HG03520 (cell line): Measurements from ENCODE around the gene FUNDC1.

Experiments
- ATAC-seq: cut with Tn5 transposase; IDR thresholded peaks from one replicate; pipeline ENCODE4 v1.9.1; 2021; ENCODE audit warnings: mild to moderate bottlenecking, moderate library complexity; ENCODE audit not compliant: unreplicated experiment

Gene FUNDC1

DNA sequence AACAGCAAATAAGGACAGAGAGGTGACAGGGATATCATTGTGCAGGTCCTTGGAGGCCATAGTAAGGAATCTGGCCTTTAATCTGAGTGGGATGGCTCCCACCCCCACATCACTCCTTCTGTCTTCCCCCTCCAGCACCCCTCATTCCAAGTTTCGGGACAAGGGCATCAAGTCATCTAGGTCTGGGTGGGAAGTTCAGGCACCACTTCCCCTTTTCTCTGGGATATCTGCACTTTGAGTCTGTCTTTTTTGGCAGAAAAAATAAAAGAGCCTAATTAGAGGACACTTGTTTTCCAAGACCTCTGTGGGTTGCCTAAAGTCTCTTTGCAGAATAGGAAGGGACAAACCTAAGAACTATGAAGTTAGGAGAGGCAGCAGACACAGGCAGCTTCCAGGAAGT, 60.1 kb downstream of the FUNDC1 start:
- ATAC-seq = no peak

DNA sequence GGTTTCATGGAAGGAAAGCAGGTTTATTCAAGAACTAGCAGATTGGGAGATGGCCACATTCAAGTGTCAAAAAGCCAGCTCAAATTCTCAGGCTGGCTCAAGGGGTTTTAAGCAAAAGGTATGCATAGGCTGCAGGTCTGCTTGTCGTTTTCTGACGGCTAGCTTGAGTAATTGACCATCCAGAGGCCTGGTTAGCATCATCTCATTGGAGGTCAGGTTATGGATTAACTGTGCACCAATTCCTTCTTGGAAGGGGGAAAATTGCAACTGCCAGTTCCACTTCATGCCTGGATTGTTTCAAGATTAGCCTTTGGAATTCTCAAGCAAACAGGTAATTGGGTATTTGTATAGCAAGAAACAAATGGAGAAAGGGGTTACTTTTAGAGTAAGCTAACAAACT, 62.1 kb downstream of the FUNDC1 start:
- no peak for ATAC-seq

DNA sequence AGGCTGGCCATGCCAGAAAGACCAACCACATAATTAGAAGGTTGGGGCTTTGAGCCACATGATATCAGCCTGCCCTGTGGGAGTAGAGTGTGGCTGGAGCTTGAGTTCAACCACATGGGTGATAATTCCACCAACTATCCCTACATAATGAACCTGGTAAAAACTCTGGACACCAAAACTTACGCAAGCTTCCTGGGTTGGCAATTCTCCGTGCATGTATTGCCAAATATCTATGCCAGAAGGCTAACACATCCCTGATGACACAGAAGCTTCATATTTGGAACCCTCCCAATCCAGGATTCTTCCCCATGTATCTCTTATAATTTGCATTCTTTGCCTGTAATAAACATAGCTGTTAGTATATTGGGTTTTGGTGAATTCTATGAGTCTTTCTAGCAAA, 68.2 kb downstream of the FUNDC1 start:
- ATAC-seq = no peak
